Esophagus (tissue), 2 donors: ENCODE results near the gene FRAS1. TPM values are rescaled to one million over a fixed set of nuclear protein-coding genes. Genes with fewer than 3 reads are reported as not detected.

ENCODE experiments used
- H3K27ac ChIP-seq, 2 donors: one replicate each; pipeline ENCODE4 v1.5.1; 2013; ENCODE audit warnings: low read depth in 2 of 2, mild to moderate bottlenecking in 2 of 2, inconsistent platforms in 1 of 2, low read length in 1 of 2, moderate library complexity in 1 of 2
- H3K27me3 ChIP-seq, 2 donors: one replicate each; pipeline ENCODE4 v1.6.1; 2013; ENCODE audit warnings: low read length in 2 of 2, control low read depth in 1 of 2, mild to moderate bottlenecking in 1 of 2; ENCODE audit not compliant: insufficient read depth in 2 of 2, control insufficient read depth in 1 of 2
- H3K36me3 ChIP-seq, 2 donors: one replicate each; pipeline ENCODE4 v1.6.1; 2013; ENCODE audit warnings: low read length in 1 of 2; ENCODE audit not compliant: control insufficient read depth in 2 of 2, insufficient read depth in 2 of 2
- H3K4me1 ChIP-seq, 2 donors: one replicate each; pipeline ENCODE4 v1.6.1; 2013; ENCODE audit warnings: low read length in 1 of 2; ENCODE audit not compliant: control insufficient read depth in 2 of 2, insufficient read depth in 2 of 2
- H3K4me3 ChIP-seq, 2 donors: one replicate each; pipeline ENCODE4 v1.5.1; 2013; ENCODE audit warnings: low read length in 2 of 2, mild to moderate bottlenecking in 2 of 2, low read depth in 1 of 2, moderate library complexity in 1 of 2
- H3K9me3 ChIP-seq, 2 donors: one replicate each; pipeline ENCODE4 v1.6.1; 2013; ENCODE audit warnings: mild to moderate bottlenecking in 2 of 2, low read depth in 1 of 2, low read length in 1 of 2, moderate library complexity in 1 of 2; ENCODE audit not compliant: control insufficient read depth in 2 of 2, insufficient read depth in 1 of 2
- WGBS, 2 donors: extraction: QIAGEN DNeasy Blood & Tissue Kit; methylation state at CpG; one replicate each; pipeline ENCODE4 v1.1.7; 2013; 5-methylcytosine and 5-hydroxymethylcytosine counted together
- polyA plus RNA-seq, 2 donors: library from polyadenylated mRNA; stranded (reverse); fragments of 200-250 nt; gene quantifications; one replicate each; pipeline ENCODE4 v1.2.3, GENCODE V29; 2013
- donor health status: healthy with polysubstance abuse.
- donor health status: Bipolar disorder and iron deficiency.

Gene FRAS1
- polyA plus RNA-seq, 2 donors, result 0.60 to 1.6 TPM

DNA sequence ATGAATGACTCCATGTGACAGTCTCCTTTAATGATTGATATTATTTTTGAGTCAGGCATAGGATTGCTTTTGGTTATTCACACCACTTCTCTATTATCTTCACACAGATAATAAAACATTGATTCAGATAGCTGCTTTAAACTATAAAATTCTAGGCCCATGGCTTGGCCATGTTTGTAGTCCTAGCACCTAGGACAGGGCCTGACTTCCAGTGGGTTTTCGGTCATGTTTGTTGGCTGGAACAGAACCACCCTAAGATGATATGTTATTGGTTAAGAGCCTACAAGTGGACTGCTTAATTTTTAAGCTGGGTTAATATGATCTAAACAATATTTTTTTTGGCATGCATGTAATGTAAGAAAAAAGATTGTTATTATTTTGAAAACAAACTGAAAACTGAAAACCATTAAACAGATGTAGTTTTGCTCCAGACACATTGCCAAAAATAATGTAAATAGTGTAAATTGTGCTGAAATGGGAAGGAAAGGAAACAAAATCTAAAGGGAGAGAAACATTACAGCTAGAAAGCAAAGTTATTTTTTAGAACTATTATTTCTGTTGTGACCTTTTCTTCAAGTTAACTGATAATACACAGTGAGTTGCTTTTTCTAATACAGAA lies 98.0 kb downstream of the FRAS1 start:
- no peak overlapping the region for H3K27ac ChIP-seq
- no peak overlapping the region for H3K4me3 ChIP-seq
- H3K36me3 ChIP-seq, result no peaks in the 10 kb centered on the region
- H3K9me3 ChIP-seq, result no peaks in the 10 kb centered on the region
- no peaks in the 10 kb centered on the region for H3K4me1 ChIP-seq
- no peaks in the 10 kb centered on the region for H3K27me3 ChIP-seq
- WGBS, 2 donors, result 80 to 86% methylated on average over 1 of the region's 1 CpG

GRCh38 chr4:78155616-78156105 lies 98.5 kb downstream of the FRAS1 start:
- H3K27me3 ChIP-seq, result no peaks in the 10 kb centered on the region
- WGBS, 2 donors, result 57 to 59% methylated on average over 6 of the region's 6 CpGs
- no peaks in the 10 kb centered on the region for H3K4me1 ChIP-seq
- H3K9me3 ChIP-seq, result no peaks in the 10 kb centered on the region
- H3K27ac ChIP-seq, result no peak overlapping the region
- no peak overlapping the region for H3K4me3 ChIP-seq
- no peaks in the 10 kb centered on the region for H3K36me3 ChIP-seq

GRCh38 chr4:78156520-78156919 lies 99.4 kb downstream of the FRAS1 start:
- WGBS, 2 donors, result 90 to 93% methylated on average over 5 of the region's 5 CpGs
- Histone ChIP-seq H3K27me3 (no peaks in the 10 kb centered on the region), H3K36me3 (no peaks in the 10 kb centered on the region), H3K9me3 (no peaks in the 10 kb centered on the region), H3K4me3 (no peak overlapping the region), H3K27ac (no peak overlapping the region), H3K4me1 (no peaks in the 10 kb centered on the region)

- H3K4me3 ChIP-seq, result no peak overlapping the region
- no peak overlapping the region for H3K27ac ChIP-seq
- WGBS, 2 donors, result 59 to 60% methylated on average over 3 of the region's 3 CpGs
- H3K36me3 ChIP-seq, result no peaks in the 10 kb centered on the region
- H3K9me3 ChIP-seq, result no peaks in the 10 kb centered on the region
- no peaks in the 10 kb centered on the region for H3K4me1 ChIP-seq
- H3K27me3 ChIP-seq, result no peaks in the 10 kb centered on the region
Measured at GRCh38 chr4:78162342-78162741, 105.2 kb downstream of the FRAS1 start.

- Histone ChIP-seq H3K9me3 (no peaks in the 10 kb centered on the region), H3K36me3 (no peaks in the 10 kb centered on the region), H3K4me1 (no peaks in the 10 kb centered on the region), H3K27ac (no peak overlapping the region), H3K4me3 (no peak overlapping the region), H3K27me3 (no peaks in the 10 kb centered on the region)
- 36 to 62% methylated on average over 3 of the region's 3 CpGs for WGBS, 2 donors
Measured at GRCh38 chr4:78162821-78163220, 105.7 kb downstream of the FRAS1 start.

DNA sequence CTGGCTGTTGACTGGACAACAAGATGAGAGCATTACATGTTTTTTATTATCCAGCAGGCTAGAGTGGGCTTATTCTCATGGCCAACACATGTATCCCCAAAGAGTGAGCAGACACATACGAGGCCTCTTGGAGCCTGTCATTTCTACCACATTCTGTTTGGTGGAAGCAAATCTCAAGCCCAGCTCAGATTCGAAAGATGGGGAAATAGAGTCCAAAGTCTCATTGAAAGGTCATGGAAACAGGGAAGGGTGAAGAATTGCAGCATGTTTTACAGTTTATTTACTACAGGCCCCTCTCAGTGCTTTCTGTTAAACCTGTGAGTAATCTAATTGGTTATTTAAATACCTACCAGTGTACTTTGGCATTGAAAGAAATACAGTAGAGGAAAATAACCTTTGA lies 108.6 kb downstream of the FRAS1 start:
- no peaks in the 10 kb centered on the region for H3K36me3 ChIP-seq
- no peaks in the 10 kb centered on the region for H3K9me3 ChIP-seq
- H3K27ac ChIP-seq, result no peak overlapping the region
- no peaks in the 10 kb centered on the region for H3K27me3 ChIP-seq
- no peak overlapping the region for H3K4me3 ChIP-seq
- no peaks in the 10 kb centered on the region for H3K4me1 ChIP-seq
- WGBS, 2 donors, result 90% methylated on average over 2 of the region's 2 CpGs

GRCh38 chr4:78166622-78167021 lies 109.5 kb downstream of the FRAS1 start:
- Histone ChIP-seq H3K27ac (no peak overlapping the region), H3K4me3 (no peak overlapping the region), H3K4me1 (no peaks in the 10 kb centered on the region), H3K36me3 (no peaks in the 10 kb centered on the region), H3K27me3 (no peaks in the 10 kb centered on the region), H3K9me3 (no peaks in the 10 kb centered on the region)

DNA sequence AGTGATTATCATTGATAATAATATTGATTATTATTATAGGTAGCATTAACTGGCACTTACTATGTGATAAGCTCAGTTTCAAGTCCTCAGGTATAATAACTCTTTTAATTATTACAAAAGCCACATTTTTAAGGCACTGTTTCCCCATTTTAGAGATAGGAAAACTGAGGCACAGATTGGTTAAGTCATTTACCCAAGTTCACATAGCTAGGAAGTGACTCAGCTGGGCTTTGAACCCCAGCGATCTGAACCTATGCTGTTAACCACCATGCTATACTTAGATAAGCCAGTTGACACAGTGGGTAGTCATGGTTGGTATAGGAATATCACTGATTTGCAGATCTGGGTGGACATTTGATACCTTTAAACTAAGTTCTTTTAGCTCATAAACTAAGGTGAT lies 110.4 kb downstream of the FRAS1 start:
- WGBS, 2 donors, result 75 to 84% methylated on average over 1 of the region's 1 CpG

DNA sequence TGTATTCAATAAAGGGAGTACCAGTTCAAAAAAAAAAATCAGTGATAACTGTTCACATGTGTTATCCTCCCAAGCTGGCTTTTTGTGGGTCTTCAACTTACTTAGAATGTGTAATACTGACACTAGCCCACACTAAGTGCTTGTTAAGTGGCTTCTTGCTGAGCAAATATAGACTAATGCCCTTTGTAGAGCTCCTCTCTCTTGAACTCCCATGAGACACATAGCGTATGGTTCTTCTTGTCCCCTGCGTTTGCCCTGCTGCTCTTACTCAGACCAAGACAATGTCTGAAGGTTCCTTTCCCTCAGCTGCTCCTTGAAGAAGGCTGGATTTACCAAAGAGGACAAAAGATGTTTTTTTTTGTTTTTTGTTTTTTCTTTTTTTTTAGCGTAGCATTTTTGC lies 110.9 kb downstream of the FRAS1 start:
- Histone ChIP-seq H3K9me3 (no peaks in the 10 kb centered on the region), H3K4me1 (no peaks in the 10 kb centered on the region), H3K27me3 (no peaks in the 10 kb centered on the region), H3K36me3 (no peaks in the 10 kb centered on the region), H3K27ac (no peak overlapping the region), H3K4me3 (no peak overlapping the region)
- 91% methylated on average over 3 of the region's 3 CpGs for WGBS, 2 donors

More for the DNA sequence above, 110.4 kb downstream of the FRAS1 start:
- Histone ChIP-seq H3K9me3 (no peaks in the 10 kb centered on the region), H3K4me1 (no peaks in the 10 kb centered on the region), H3K36me3 (no peaks in the 10 kb centered on the region), H3K27ac (no peak overlapping the region), H3K27me3 (no peaks in the 10 kb centered on the region), H3K4me3 (no peak overlapping the region)

- no peaks in the 10 kb centered on the region for H3K36me3 ChIP-seq
- no peaks in the 10 kb centered on the region for H3K27me3 ChIP-seq
- no peak overlapping the region for H3K27ac ChIP-seq
- WGBS, 2 donors, result 91 to 96% methylated on average over 1 of the region's 1 CpG
- H3K9me3 ChIP-seq, result no peaks in the 10 kb centered on the region
- H3K4me1 ChIP-seq, result no peaks in the 10 kb centered on the region
- H3K4me3 ChIP-seq, result no peak overlapping the region
Measured at GRCh38 chr4:78169728-78170127, 112.6 kb downstream of the FRAS1 start.
